Activated CD8-positive, alpha-beta memory T cell treated with anti-CD3 and anti-CD28 coated beads, Interleukin-2, amount 50 U/mL, for 4 hours (primary cell): Measurements from ENCODE around the gene SHOC1.
"Not testable (repeated sequence)": the region's sequence is repeated elsewhere in the genome, so short reads cannot be mapped to it uniquely, and the experiment has no call there.

Source experiments
- DNase-seq: peaks from one replicate; pipeline ENCODE4 v3.0.0-alpha.2; 2020

The SHOC1 gene

GRCh38 chr9:111804636-111805035, 9.9 kb upstream of the SHOC1 start:
- no peak for DNase-seq

- no peak for DNase-seq
These were observed 9.2 kb upstream of the SHOC1 start for GRCh38 chr9:111803924-111804323.

- DNase-seq, result no peak
These were observed 5.3 kb upstream of the SHOC1 start for GRCh38 chr9:111799915-111800526.

DNA sequence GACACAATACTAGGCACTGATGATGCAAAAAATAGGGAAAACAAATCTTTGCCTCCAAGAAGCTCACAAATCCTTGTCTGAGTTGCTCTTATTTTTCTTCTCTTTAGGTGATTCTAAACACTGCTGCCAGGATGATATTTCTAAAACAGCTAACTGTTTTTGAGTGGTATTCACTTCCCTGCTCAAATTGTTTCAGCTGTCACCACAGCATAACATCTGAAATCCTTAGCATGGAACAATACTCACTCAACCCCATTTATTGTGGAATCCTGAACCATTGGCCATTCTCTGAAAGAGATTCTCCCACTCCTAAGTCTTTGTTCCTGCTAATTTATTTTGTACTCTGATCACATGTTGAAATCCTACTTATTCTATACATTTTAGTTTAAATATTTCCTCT, 4.8 kb upstream of the SHOC1 start:
- DNase-seq, result no peak

- no peak for DNase-seq
These were observed 4.0 kb upstream of the SHOC1 start for GRCh38 chr9:111798786-111799185.

- no peak for DNase-seq
These were observed 761 bp upstream of the SHOC1 start for GRCh38 chr9:111795557-111795839.

DNA sequence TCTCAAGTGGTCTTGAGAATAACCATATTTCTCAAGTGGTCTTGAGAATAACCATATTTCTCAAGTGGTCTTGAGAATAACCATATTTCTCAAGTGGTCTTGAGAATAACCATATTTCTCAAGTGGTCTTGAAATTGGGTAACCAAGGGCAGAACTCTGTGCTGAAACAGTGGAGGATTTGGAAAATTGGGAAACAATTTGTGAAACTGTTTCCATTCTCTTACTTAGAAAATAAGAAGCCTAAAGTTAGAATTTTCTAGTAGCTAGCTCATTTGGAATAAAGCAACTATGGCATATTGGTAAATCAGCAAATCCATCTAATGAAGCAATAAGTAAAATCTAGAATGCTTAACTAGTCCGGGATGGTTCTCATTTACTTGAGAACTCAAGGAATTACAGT, 2.9 kb downstream of the SHOC1 start:
- not testable (repeated sequence) for DNase-seq

- DNase-seq, result no peak
These were observed 4.9 kb downstream of the SHOC1 start for GRCh38 chr9:111789881-111790280.

DNA sequence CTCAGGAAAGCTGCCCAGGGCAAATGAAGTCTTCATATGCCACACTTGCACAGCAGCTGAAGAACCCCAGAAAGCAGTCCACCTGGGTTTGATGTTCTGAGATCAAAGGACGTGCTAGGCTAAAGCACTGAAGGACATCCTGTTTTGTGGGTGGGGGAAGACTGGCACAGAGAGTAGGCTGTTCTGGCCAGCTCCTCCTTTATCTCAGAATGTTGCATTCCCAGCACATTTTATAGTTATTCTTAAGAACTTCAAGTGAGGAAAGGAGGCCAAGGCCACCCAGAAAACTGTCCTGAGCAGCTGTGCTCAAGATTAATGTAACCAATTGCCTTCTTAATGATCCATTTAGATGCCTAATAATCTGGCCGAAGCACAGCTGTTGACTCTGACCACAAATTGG, 10.9 kb downstream of the SHOC1 start:
- DNase-seq, result no peak

- DNase-seq, result no peak
These were observed 11.3 kb downstream of the SHOC1 start for GRCh38 chr9:111783424-111783823.

DNA sequence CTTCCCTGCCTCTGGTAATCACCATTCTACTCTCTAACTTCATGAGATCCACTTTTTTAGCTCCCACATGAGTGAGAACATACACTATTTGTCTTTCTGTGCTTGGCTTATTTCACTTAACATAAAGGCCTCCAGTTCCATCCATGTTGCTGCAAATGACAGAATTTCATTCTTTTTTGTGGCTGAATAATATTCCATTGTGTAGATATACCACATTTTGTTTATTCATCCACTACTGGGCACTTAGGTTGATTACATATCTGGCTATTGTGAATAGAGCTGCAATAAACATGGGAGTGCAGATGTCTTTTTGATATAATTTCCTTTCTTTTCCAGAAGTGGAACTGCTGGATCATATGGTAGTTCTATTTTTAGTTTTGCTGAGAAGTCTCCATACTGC, 28.7 kb downstream of the SHOC1 start:
- DNase-seq, result no peak

DNA sequence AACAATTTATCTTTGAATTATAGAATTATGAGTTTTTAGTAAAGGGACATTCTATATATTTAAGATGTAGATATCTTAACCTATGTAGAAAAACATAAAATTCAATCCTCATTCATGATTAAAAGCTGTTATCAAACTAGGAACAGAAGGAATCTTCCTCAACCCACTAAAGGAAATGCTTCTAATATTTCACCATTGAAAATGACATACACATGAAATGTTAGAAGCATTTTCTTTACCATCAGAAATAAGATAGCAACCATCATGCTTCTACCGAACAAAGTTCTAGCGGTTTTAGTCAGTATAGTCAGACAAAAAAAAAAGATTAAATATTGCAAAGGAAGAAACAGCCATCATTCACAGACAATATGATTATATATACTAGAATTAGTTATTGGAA, 32.2 kb downstream of the SHOC1 start:
- DNase-seq, result no peak

DNA sequence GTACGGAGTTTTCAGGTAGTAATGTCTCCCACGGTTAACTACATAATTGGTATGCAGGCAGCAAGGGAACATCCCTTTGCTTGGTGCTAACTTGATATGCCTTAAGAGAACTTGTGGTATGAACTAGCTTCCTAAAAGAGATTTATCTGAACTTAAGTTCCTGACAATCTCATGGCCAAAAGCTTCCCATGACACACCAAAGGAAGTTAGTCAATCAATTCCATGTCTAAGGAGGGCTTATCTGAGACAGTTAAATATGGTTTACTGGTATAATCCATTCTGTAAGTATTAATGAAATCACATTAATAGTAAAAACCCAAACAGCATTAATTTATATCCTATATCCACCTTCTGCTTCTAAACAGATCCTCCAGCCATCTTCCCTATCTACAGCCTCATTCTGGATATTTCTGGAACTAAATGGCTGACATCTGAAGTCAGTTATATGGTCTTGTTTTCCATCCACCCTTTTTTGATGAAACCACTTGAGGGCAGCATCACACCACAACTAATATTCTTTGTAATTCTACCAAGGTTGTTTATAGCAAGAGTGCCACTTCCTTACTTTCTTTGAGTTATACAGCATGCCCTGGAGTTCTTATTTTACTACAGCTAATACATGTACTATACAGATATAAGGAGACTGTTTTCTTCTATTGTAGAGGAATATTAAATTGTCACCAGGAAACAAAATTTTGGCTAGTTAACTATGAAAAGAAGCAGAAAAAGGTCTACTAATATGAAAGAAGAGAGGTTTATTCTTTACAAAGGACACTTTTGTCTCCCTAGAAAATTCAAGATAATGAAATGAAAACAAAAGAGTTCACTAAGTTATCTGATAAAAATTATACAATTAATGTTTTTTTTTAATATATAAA, 34.7 kb downstream of the SHOC1 start:
- DNase-seq, result peak; percentile 31

DNA sequence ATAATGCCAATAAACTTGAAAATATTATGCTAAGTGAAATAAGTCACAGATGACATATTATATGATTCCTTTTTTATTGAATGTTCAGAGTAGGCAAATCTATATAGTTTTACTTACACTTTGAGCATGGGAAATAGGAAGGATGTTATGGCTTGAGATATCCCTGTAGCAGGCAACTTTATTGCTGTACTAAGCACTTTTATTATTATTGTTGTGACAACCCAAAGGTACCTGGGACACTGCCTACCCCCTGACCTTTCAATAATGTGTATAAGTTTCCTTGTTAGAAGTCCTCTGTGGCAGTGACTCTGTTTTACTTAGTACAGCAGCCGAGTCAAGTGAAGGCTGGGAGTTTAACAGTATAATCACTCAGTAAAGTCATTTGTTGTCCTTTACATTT, 39.9 kb downstream of the SHOC1 start:
- no peak for DNase-seq

- no peak for DNase-seq
These were observed 42.3 kb downstream of the SHOC1 start for GRCh38 chr9:111752455-111752854.
